HG02623 (cell line): ENCODE data around the gene NBEA.
"Not testable (repeated sequence)": the region's sequence is repeated elsewhere in the genome, so short reads cannot be mapped to it uniquely, and the experiment has no call there.

ENCODE experiments used
- ATAC-seq: cut with Tn5 transposase; IDR thresholded peaks from one replicate; pipeline ENCODE4 v1.9.1; 2021; ENCODE audit warnings: moderate library complexity; ENCODE audit not compliant: unreplicated experiment

The NBEA gene

GRCh38 chr13:35378939-35379338, 436.9 kb downstream of the NBEA start:
- ATAC-seq: no peak

- no peak for ATAC-seq
Measured at GRCh38 chr13:35379663-35380062, 437.6 kb downstream of the NBEA start.

- ATAC-seq: no peak
Measured at GRCh38 chr13:35387682-35388250, 445.7 kb downstream of the NBEA start.

- ATAC-seq: no peak
Measured at GRCh38 chr13:35388441-35389355, 446.6 kb downstream of the NBEA start.

- no peak for ATAC-seq
Measured at GRCh38 chr13:35389535-35389934, 447.5 kb downstream of the NBEA start.

GRCh38 chr13:35392768-35393167, 450.7 kb downstream of the NBEA start:
- ATAC-seq: no peak

- ATAC-seq: no peak
Measured at GRCh38 chr13:35393886-35394285, 451.8 kb downstream of the NBEA start.

GRCh38 chr13:35408285-35408684, 466.2 kb downstream of the NBEA start:
- ATAC-seq: not testable (repeated sequence)

GRCh38 chr13:35411059-35411744, 469.1 kb downstream of the NBEA start:
- no peak for ATAC-seq

- no peak for ATAC-seq
Measured at GRCh38 chr13:35448465-35448864, 506.4 kb downstream of the NBEA start.

- ATAC-seq: no peak
Measured at GRCh38 chr13:35449821-35450220, 507.8 kb downstream of the NBEA start.

- no peak for ATAC-seq
Measured at GRCh38 chr13:35455022-35455421, 513.0 kb downstream of the NBEA start.

- ATAC-seq: no peak
Measured at GRCh38 chr13:35457258-35457657, 515.2 kb downstream of the NBEA start.

GRCh38 chr13:35460061-35460460, 518.0 kb downstream of the NBEA start:
- no peak for ATAC-seq

- no peak for ATAC-seq
Measured at GRCh38 chr13:35465371-35465770, 523.3 kb downstream of the NBEA start.

- no peak for ATAC-seq
Measured at GRCh38 chr13:35468195-35468594, 526.1 kb downstream of the NBEA start.

GRCh38 chr13:35469806-35470525, 527.9 kb downstream of the NBEA start:
- ATAC-seq: no peak

- no peak for ATAC-seq
Measured at GRCh38 chr13:35470671-35471661, 528.9 kb downstream of the NBEA start.

GRCh38 chr13:35471706-35472322, 529.7 kb downstream of the NBEA start:
- ATAC-seq: no peak
